Uterus (tissue), 4 donors: ENCODE results near the gene DENR. TPM values are rescaled to one million over a fixed set of nuclear protein-coding genes. Genes with fewer than 3 reads are reported as not detected.
"Not testable (repeated sequence)": the region's sequence is repeated elsewhere in the genome, so short reads cannot be mapped to it uniquely, and the experiment has no call there.

Source experiments
- DNase-seq, 2 donors: peaks; one replicate each; pipeline ENCODE4 v3.0.0-alpha.2; 2019 to 2020
- H3K27ac ChIP-seq, 2 donors: fragments of 200-600 bp; sonication (generic); 1 replicate in 1 of 2; 2 replicates in 1 of 2; pipeline ENCODE4 v1.5.1; 2016 to 2018
- H3K27me3 ChIP-seq, 2 donors: fragments of 200-600 bp; sonication (generic); one replicate each; pipeline ENCODE4 v1.5.1; 2018 to 2019; ENCODE audit warnings: control low read depth in 1 of 2
- H3K36me3 ChIP-seq, 2 donors: fragments of 200-600 bp; sonication (generic); one replicate each; pipeline ENCODE4 v1.5.1; 2019; ENCODE audit warnings: control low read depth in 1 of 2
- H3K4me1 ChIP-seq, 2 donors: fragments of 200-600 bp; sonication (generic); one replicate each; pipeline ENCODE4 v1.5.1; 2018 to 2019; ENCODE audit warnings: control low read depth in 1 of 2
- H3K4me3 ChIP-seq, 2 donors: fragments of 200-600 bp; sonication (generic); 1 replicate in 1 of 2; 2 replicates in 1 of 2; pipeline ENCODE4 v1.5.1; 2018 to 2019; ENCODE audit warnings: mild to moderate bottlenecking in 1 of 2
- H3K9me3 ChIP-seq, 2 donors: fragments of 200-600 bp; sonication (generic); one replicate each; pipeline ENCODE4 v1.5.1; 2019; ENCODE audit warnings: control low read depth in 1 of 2
- CTCF ChIP-seq, 4 experiments: fragments of 200-600 bp in 2 of 4; fragments of 450-650 bp in 2 of 4; sonication (generic) in 2 of 4; IDR thresholded peaks; one replicate each; pipeline ENCODE4 v1.5.1; 2016 to 2019; ENCODE audit warnings: antibody characterized with exemption in 4 of 4, mild to moderate bottlenecking in 2 of 4, moderate library complexity in 1 of 4
- POLR2A ChIP-seq, 2 donors: fragments of 450-650 bp; IDR thresholded peaks; one replicate each; pipeline ENCODE4 v1.6.1; 2016; ENCODE audit warnings: antibody characterized with exemption in 2 of 2, mild to moderate bottlenecking in 1 of 2, moderate library complexity in 1 of 2
- intact Hi-C: fragments of 100-400 bp; cut with DNase I; formaldehyde crosslinking; loops from one replicate; pipeline ENCODE4 v1.15.1; 2023; ENCODE audit warnings: low total_unique reads
- total RNA-seq, 4 donors: library from RNA; depleted of rRNA in 3 of 4; stranded (reverse); fragments of >200 nt in 3 of 4; gene quantifications; one replicate each; pipeline versions ENCODE4 v1.1.0 to v1.2.4, GENCODE V29; 2014 to 2023
- donor health status: DM: yes; HTN: yes; CAD: no.

Gene DENR
- total RNA-seq, 4 donors from 2014 or later, result 13.1 to 50.0 (median 33.8) TPM

- TF ChIP-seq CTCF (IDR thresholded peaks at IDR 0.05) (no peak), POLR2A (IDR thresholded peaks at IDR 0.05) (no peak)
- H3K36me3 ChIP-seq, result no peaks in the 10 kb centered on the region
- no peaks in the 10 kb centered on the region for H3K4me1 ChIP-seq
- intact Hi-C loops, result no loop called here
- H3K4me3 ChIP-seq, result no peak overlapping the region
- no peaks in the 10 kb centered on the region for H3K27me3 ChIP-seq
- no peaks in the 10 kb centered on the region for H3K9me3 ChIP-seq
- DNase-seq, result no peak
- no peak overlapping the region for H3K27ac ChIP-seq
Measured at GRCh38 chr12:122740351-122740750, 12.3 kb upstream of the DENR start.

- Histone ChIP-seq H3K36me3 (no peaks in the 10 kb centered on the region), H3K9me3 (no peaks in the 10 kb centered on the region), H3K4me3 (no peak overlapping the region), H3K27ac (no peak overlapping the region), H3K4me1 (no peaks in the 10 kb centered on the region), H3K27me3 (no peaks in the 10 kb centered on the region)
- no peak for DNase-seq
- intact Hi-C loops, result no loop called here
- TF ChIP-seq CTCF (IDR thresholded peaks at IDR 0.05), result no peak
- TF ChIP-seq POLR2A (IDR thresholded peaks at IDR 0.05), result no peak
Measured at GRCh38 chr12:122743895-122744525, 8.6 kb upstream of the DENR start.

GRCh38 chr12:122747224-122748135 is 5.1 kb upstream of the DENR start:
- DNase-seq, result no peak
- TF ChIP-seq POLR2A (IDR thresholded peaks at IDR 0.05), result no peak
- H3K4me1 ChIP-seq, result no peaks in the 10 kb centered on the region
- no peaks in the 10 kb centered on the region for H3K36me3 ChIP-seq
- no peaks in the 10 kb centered on the region for H3K9me3 ChIP-seq
- intact Hi-C loops, result no loop called here
- no peaks in the 10 kb centered on the region for H3K27me3 ChIP-seq
- no peak overlapping the region for H3K4me3 ChIP-seq
- no peak overlapping the region for H3K27ac ChIP-seq

- no peak overlapping the region for H3K27ac ChIP-seq
- DNase-seq, result no peak
Measured at GRCh38 chr12:122749569-122750332, 2.9 kb upstream of the DENR start.

GRCh38 chr12:122750781-122751515 is 1.7 kb upstream of the DENR start:
- H3K36me3 ChIP-seq, H3K9me3 ChIP-seq, H3K4me3 ChIP-seq, H3K27me3 ChIP-seq, DNase-seq, H3K4me1 ChIP-seq, H3K27ac ChIP-seq, intact Hi-C loops: not testable (repeated sequence)

More at GRCh38 chr12:122749569-122750332, 2.9 kb upstream of the DENR start:
- TF ChIP-seq POLR2A (IDR thresholded peaks at IDR 0.05) (no peak), CTCF (IDR thresholded peaks at IDR 0.05) (no peak)
- H3K4me1 ChIP-seq, result no peaks in the 10 kb centered on the region
- H3K27me3 ChIP-seq, result no peaks in the 10 kb centered on the region
- no peaks in the 10 kb centered on the region for H3K9me3 ChIP-seq
- no peak overlapping the region for H3K4me3 ChIP-seq
- intact Hi-C loops, result no loop called here
- no peaks in the 10 kb centered on the region for H3K36me3 ChIP-seq
